Breast epithelium (tissue), 4 donors: ENCODE measurements around the gene GALNT10. TPM values are rescaled to one million over a fixed set of nuclear protein-coding genes. Genes with fewer than 3 reads are reported as not detected.

Source experiments
- DNase-seq, 2 donors: peaks; one replicate each; pipeline ENCODE4 v3.0.0-alpha.2; 2019; ENCODE audit warnings: low spot score in 2 of 2
- H3K27ac ChIP-seq, 2 donors: fragments of 200-600 bp; sonication (generic) in 1 of 2; one replicate each; pipeline ENCODE4 v1.5.1; 2016 to 2019; ENCODE audit warnings: mild to moderate bottlenecking in 1 of 2
- H3K27me3 ChIP-seq, 2 donors: fragments of 200-600 bp; sonication (generic) in 1 of 2; one replicate each; pipeline versions ENCODE4 v1.5.1 to v1.6.0; 2017 to 2019; ENCODE audit warnings: control low read depth in 1 of 2, mild to moderate bottlenecking in 1 of 2
- H3K36me3 ChIP-seq: fragments of 200-600 bp; one replicate; pipeline ENCODE4 v1.5.1; 2019
- H3K4me1 ChIP-seq, 2 donors: fragments of 200-600 bp; sonication (generic); one replicate each; pipeline ENCODE4 v1.5.1; 2016 to 2019; ENCODE audit warnings: control low read depth in 1 of 2
- H3K4me3 ChIP-seq, 3 donors: fragments of 200-600 bp; sonication (generic); 1 replicate in 2 of 3; 2 replicates in 1 of 3; pipeline ENCODE4 v1.5.1; 2016 to 2019; ENCODE audit warnings: mild to moderate bottlenecking in 3 of 3, moderate library complexity in 2 of 3
- H3K9me3 ChIP-seq, 2 donors: fragments of 200-600 bp; sonication (generic) in 1 of 2; one replicate each; pipeline ENCODE4 v1.5.1; 2016 to 2019; ENCODE audit warnings: control low read depth in 1 of 2
- POLR2A ChIP-seq: fragments of 450-650 bp; IDR thresholded peaks from one replicate; pipeline ENCODE4 v1.6.1; 2016; ENCODE audit warnings: antibody characterized with exemption, mild to moderate bottlenecking, moderate library complexity
- POLR2AphosphoS5 ChIP-seq, 3 donors: sonication (generic); formaldehyde crosslinking; IDR thresholded peaks; one replicate each; pipeline ENCODE4 v1.6.1; 2017; ENCODE audit warnings: antibody characterized with exemption in 3 of 3
- intact Hi-C: fragments of 100-400 bp; cut with DNase I; formaldehyde crosslinking; loops from one replicate; pipeline ENCODE4 v1.15.1; 2023; ENCODE audit warnings: low total_unique reads
- total RNA-seq, 3 donors: library from RNA; depleted of rRNA; stranded (reverse); fragments of >200 nt; gene quantifications; one replicate each; pipeline ENCODE4 v1.1.0, GENCODE V29; 2016
- TF ChIP-seq, protein P1 (sequence below), 3 donors: fragments of 450-650 bp; IDR thresholded peaks; one replicate each; pipeline ENCODE4 v1.5.1; 2016 to 2017; ENCODE audit warnings: antibody characterized with exemption in 3 of 3, mild to moderate bottlenecking in 3 of 3, moderate library complexity in 3 of 3

The GALNT10 gene
- 10 to 100 TPM; 32.8 to 67.2 (median 34.1) TPM for total RNA-seq

GRCh38 chr5:154190595-154191304 lies at the start of gene GALNT10:
Gene GALNT10, plus strand, starts transcription at chr5:154190733. Its CDS starts 134 bp downstream, at chr5:154190867.
- no peaks in the 10 kb centered on the region for H3K27me3 ChIP-seq
- peak within 1 kb of the TSS; percentile 74 to 93 for H3K27ac ChIP-seq
- TF ChIP-seq, protein P1, sequence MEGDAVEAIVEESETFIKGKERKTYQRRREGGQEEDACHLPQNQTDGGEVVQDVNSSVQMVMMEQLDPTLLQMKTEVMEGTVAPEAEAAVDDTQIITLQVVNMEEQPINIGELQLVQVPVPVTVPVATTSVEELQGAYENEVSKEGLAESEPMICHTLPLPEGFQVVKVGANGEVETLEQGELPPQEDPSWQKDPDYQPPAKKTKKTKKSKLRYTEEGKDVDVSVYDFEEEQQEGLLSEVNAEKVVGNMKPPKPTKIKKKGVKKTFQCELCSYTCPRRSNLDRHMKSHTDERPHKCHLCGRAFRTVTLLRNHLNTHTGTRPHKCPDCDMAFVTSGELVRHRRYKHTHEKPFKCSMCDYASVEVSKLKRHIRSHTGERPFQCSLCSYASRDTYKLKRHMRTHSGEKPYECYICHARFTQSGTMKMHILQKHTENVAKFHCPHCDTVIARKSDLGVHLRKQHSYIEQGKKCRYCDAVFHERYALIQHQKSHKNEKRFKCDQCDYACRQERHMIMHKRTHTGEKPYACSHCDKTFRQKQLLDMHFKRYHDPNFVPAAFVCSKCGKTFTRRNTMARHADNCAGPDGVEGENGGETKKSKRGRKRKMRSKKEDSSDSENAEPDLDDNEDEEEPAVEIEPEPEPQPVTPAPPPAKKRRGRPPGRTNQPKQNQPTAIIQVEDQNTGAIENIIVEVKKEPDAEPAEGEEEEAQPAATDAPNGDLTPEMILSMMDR (IDR thresholded peaks at IDR 0.05), result peak in 1 of 3 donors; percentile 43
- TF ChIP-seq POLR2A, result no peak
- H3K36me3 ChIP-seq, result no peaks in the 10 kb centered on the region
- peak within 1 kb of the TSS; percentile 70 to 89 (median 86) for H3K4me3 ChIP-seq
- H3K4me1 ChIP-seq, result peaks cover 0 to 12% of the 10 kb centered on the region in 2 donors
- no peaks in the 10 kb centered on the region for H3K9me3 ChIP-seq
- intact Hi-C loops, result loop anchor here (10.0 kb wide), 1 partner anchor 204 kb away; no protein-coding TSS in a partner anchor
- DNase-seq, result peak in 1 of 2 donors; percentile 55

GRCh38 chr5:154141745-154142221 lies 48.8 kb upstream of the GALNT10 start:
- no peaks in the 10 kb centered on the region for H3K36me3 ChIP-seq
- H3K4me1 ChIP-seq, result no peaks in the 10 kb centered on the region
- H3K4me3 ChIP-seq, result no peak overlapping the region
- no peaks in the 10 kb centered on the region for H3K27me3 ChIP-seq
- TF ChIP-seq POLR2AphosphoS5 (IDR thresholded peaks at IDR 0.05) (no peak), POLR2A (no peak)
- TF ChIP-seq, protein P1 (IDR thresholded peaks at IDR 0.05), result no peak
- intact Hi-C loops, result no loop called here
- H3K9me3 ChIP-seq, result no peaks in the 10 kb centered on the region
- no peak overlapping the region for H3K27ac ChIP-seq
- DNase-seq, result no peak

DNA sequence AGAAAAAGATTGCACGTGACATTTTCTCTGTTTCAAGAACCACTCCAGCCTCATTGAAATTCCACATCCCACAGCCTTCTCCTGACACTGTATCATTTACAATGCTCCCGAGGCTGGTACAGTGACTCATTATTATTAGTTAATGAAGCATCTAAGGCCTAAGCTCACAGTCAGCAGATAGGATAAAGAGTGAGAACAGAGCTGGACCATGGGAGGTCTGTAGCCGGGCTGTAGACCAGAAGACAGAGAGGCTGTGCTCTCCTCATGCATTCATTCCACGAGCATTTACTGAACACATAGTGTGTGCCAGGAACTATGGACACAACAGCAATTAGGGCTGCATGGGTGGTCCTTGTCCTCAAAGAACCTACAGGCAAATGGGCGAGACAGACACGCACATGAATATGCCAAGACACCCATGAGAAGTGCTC lies 47.3 kb upstream of the GALNT10 start:
- no peaks in the 10 kb centered on the region for H3K4me1 ChIP-seq
- no peak for DNase-seq
- no peak for TF ChIP-seq POLR2A
- no peak for TF ChIP-seq POLR2AphosphoS5 (IDR thresholded peaks at IDR 0.05)
- TF ChIP-seq, protein P1 (IDR thresholded peaks at IDR 0.05), result no peak
- no peak overlapping the region for H3K27ac ChIP-seq
- no peaks in the 10 kb centered on the region for H3K27me3 ChIP-seq
- H3K4me3 ChIP-seq, result no peak overlapping the region
- intact Hi-C loops, result no loop called here
- H3K9me3 ChIP-seq, result no peaks in the 10 kb centered on the region
- no peaks in the 10 kb centered on the region for H3K36me3 ChIP-seq

- no peak for TF ChIP-seq POLR2A
- TF ChIP-seq POLR2AphosphoS5 (IDR thresholded peaks at IDR 0.05), result no peak
- TF ChIP-seq, protein P1 (IDR thresholded peaks at IDR 0.05), result no peak
- Histone ChIP-seq H3K9me3 (no peaks in the 10 kb centered on the region), H3K27ac (no peak overlapping the region), H3K4me3 (no peak overlapping the region), H3K27me3 (no peaks in the 10 kb centered on the region), H3K4me1 (no peaks in the 10 kb centered on the region), H3K36me3 (no peaks in the 10 kb centered on the region)
- intact Hi-C loops, result no loop called here
- no peak for DNase-seq
Measured at GRCh38 chr5:154145268-154145667, 45.3 kb upstream of the GALNT10 start.

DNA sequence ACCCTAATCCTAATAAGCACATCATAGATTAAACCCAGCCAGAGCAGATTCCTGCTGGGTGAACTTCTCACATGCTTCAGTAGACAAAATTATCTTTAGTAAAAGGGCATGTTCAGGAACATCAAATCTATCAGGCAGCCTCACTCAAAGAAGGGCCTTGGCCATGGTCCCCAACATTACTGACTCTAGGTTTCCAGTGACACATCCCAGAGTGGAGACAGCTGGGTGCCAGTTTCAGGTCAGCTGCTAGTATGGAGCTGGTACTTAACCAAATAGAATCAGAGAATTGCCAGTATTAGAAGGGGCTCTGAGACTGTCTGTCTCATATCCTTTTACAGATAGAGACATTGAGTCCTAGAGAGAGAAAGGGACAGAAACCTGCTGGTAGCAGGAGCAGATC lies 44.1 kb upstream of the GALNT10 start:
- no peaks in the 10 kb centered on the region for H3K9me3 ChIP-seq
- H3K4me3 ChIP-seq, result no peak overlapping the region
- H3K4me1 ChIP-seq, result no peaks in the 10 kb centered on the region
- no peak overlapping the region for H3K27ac ChIP-seq
- no peaks in the 10 kb centered on the region for H3K27me3 ChIP-seq
- intact Hi-C loops, result no loop called here
- H3K36me3 ChIP-seq, result no peaks in the 10 kb centered on the region
- TF ChIP-seq, protein P1 (IDR thresholded peaks at IDR 0.05), result no peak
- TF ChIP-seq POLR2AphosphoS5 (IDR thresholded peaks at IDR 0.05) (no peak), POLR2A (no peak)
- no peak for DNase-seq
